Nucleus accumbens (tissue), 56 donors: ENCODE measurements around the gene MRPL45.

Experiments
- DNase-seq, 56 donors: peaks; one replicate each; lab custom pipeline; 2025; lab: John Stamatoyannopoulos, UW

MRPL45 gene

DNA sequence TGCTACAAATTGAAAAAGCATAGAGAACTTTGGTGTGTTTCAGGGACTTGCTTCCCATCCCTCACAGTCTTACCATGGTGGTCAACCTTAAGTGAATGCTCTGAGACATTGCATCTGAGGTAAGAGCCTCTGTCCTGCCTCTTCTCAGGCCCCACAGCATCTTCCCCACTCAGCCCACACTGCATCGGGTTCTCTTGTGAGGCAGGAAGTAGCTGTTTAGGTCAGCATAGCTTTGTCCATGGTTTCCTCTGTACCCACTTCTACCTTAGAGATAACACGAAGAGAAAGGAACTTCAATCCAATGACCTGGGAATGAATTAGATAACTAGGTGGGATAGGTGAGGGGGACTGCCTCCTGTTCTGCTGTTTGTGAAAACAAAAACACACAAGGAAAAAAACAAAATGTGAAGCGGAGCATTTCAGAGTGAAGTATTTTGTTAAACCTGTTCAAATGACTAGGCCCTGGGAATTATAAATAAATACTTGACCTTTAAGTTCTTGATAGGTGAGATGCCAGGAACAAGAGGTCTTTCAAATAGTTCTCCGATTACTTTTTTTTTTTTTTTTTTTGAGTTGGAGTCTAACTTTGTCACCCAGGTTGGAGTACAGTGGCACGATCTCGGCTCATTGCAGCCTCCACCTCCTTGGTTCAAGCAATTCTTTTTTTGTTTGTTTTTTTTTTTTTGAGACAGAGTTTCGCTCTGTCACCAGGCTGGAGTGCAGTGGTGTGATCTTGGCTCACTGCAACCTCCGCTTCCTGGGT lies 72.3 kb downstream of the MRPL45 start:
- no peak for DNase-seq
